AG09319 (cell line): ENCODE measurements around the gene KCNH8.

Experiments used
- DNase-seq: peaks from one replicate; pipeline ENCODE4 v3.0.0-alpha.2; 2010; ENCODE audit warnings: low read depth; ENCODE audit errors: extremely low read depth
- CTCF ChIP-seq: IDR thresholded peaks from 2 replicates; pipeline ENCODE4 v1.5.1; 2011; ENCODE audit warnings: low read depth, mild to moderate bottlenecking, inconsistent platforms, low read length, moderate library complexity

Gene KCNH8

GRCh38 chr3:19148768-19149091, 420 bp downstream of the KCNH8 start:
- no peak for DNase-seq
- TF ChIP-seq CTCF = no peak

GRCh38 chr3:19149368-19149767, 1.1 kb downstream of the KCNH8 start:
- no peak for DNase-seq
- no peak for TF ChIP-seq CTCF

GRCh38 chr3:19151171-19151570, 2.9 kb downstream of the KCNH8 start:
- no peak for DNase-seq
- TF ChIP-seq CTCF = no peak

GRCh38 chr3:19154693-19155250, 6.5 kb downstream of the KCNH8 start:
- no peak for TF ChIP-seq CTCF
- DNase-seq = no peak

GRCh38 chr3:19155375-19155774, 7.1 kb downstream of the KCNH8 start:
- no peak for DNase-seq
- TF ChIP-seq CTCF = no peak

GRCh38 chr3:19159966-19160635, 11.8 kb downstream of the KCNH8 start:
- no peak for DNase-seq
- no peak for TF ChIP-seq CTCF

GRCh38 chr3:19165654-19166053, 17.3 kb downstream of the KCNH8 start:
- no peak for TF ChIP-seq CTCF
- DNase-seq = no peak
